Measurements from ENCODE around the gene GABBR2. TPM values are rescaled to one million over a fixed set of nuclear protein-coding genes. Genes with fewer than 3 reads are reported as not detected.

Gene GABBR2
- total and polyA plus RNA-seq, 9 of the 15 experiments (the other 6 are each of a cell fraction or from before 2014, with no cell fraction given), result 0.15 to 1.9 (median 0.32) TPM

- no peak overlapping the region for H3K4me2 ChIP-seq (ENCODE audit: insufficient read depth, low read length)
- no TSS peak for BruUV-seq (replicated peaks)
- in situ Hi-C loops (cut with MboI) (no loop called here), intact Hi-C loops (cut with micrococcal nuclease) (loop anchor here (2.0 to 5.0 kb wide), 2 partner anchors 49 to 158 kb away; no protein-coding TSS in a partner anchor)
- no peak overlapping the region for H3K9ac ChIP-seq (ENCODE audit: insufficient read depth in 1 of 2, low read depth in 2 of 2, low read length in 2 of 2)
- DNase-seq (ENCODE audit: extremely low read depth in 1 of 4, low spot score in 3 of 4) (no peak), FAIRE-seq (no peak), ATAC-seq (no peak)
- H3K4me1 ChIP-seq (replicated peaks in 1 of 2; ENCODE audit: control insufficient read depth in 2 of 2, insufficient read depth in 2 of 2, low read length in 2 of 2), result peaks cover 15 to 19% of the 10 kb centered on the region in 2 experiments
- H3K9me1 ChIP-seq (ENCODE audit: control insufficient read depth, insufficient read depth, low read length), result no peaks in the 10 kb centered on the region
- no peak overlapping the region for H3K4me3 ChIP-seq
- H3K36me3 ChIP-seq (ENCODE audit: control insufficient read depth, insufficient read depth, low read length), result no peaks in the 10 kb centered on the region
- H4K20me1 ChIP-seq (replicated peaks; ENCODE audit: control insufficient read depth, insufficient read depth, low read length), result no peaks in the 10 kb centered on the region
- WGBS (ENCODE audit: insufficient coverage, low coverage, missing lambda C conversion rate), result 67% methylated on average over 1 of the region's 1 CpG
- H3K9me3 ChIP-seq (replicated peaks; ENCODE audit: control insufficient read depth, insufficient read depth, low read depth, low read length), result peaks cover 20% of the 10 kb centered on the region
- H3K27me3 ChIP-seq (ENCODE audit: control insufficient read depth in 2 of 2, insufficient read depth in 2 of 2, low read length in 2 of 2), result no peaks in the 10 kb centered on the region
- no peak overlapping the region for H3K27ac ChIP-seq (ENCODE audit: extremely low read depth, low read depth, low read length)
- no peaks in the 10 kb centered on the region for H3K79me2 ChIP-seq (ENCODE audit: control insufficient read depth, insufficient read depth, low read length)
- POLR2A ChIA-PET, result interaction anchor here (1.1 kb wide), 1 partner anchor 21 kb away, joined by 3 read pairs; no protein-coding TSS in a partner anchor
- no peak for TF ChIP-seq HCFC1 (IDR thresholded peaks at IDR 0.05; ENCODE audit: low read depth, low read length)
- TF ChIP-seq LCOR (CRISPR knock-in tag; IDR thresholded peaks at IDR 0.05), result no peak
- TF ChIP-seq HNRNPH1 (optimal IDR thresholded peaks at IDR 0.05; ENCODE audit: low read depth, low read length), result no peak
- TF ChIP-seq ATF2 (CRISPR knock-in tag; IDR thresholded peaks at IDR 0.05), result no peak
- TF ChIP-seq ESRRB (CRISPR knock-in tag; IDR thresholded peaks at IDR 0.05; ENCODE audit: borderline replicate concordance), result no peak
- TF ChIP-seq SUPT5H (IDR thresholded peaks at IDR 0.05), result no peak
- TF ChIP-seq SP1 (CRISPR knock-in tag; IDR thresholded peaks at IDR 0.05), result no peak
- TF ChIP-seq CREM (IDR thresholded peaks at IDR 0.05; ENCODE audit: low read depth), result no peak
- no peak for TF ChIP-seq ZNF644 (tag; IDR thresholded peaks at IDR 0.05; ENCODE audit: low read depth)
- TF ChIP-seq KHSRP (IDR thresholded peaks at IDR 0.05), result no peak
- no peak for TF ChIP-seq ZNF696 (CRISPR knock-in tag; conservative IDR thresholded peaks at IDR 0.05)
- TF ChIP-seq ZFP1 (CRISPR knock-in tag; IDR thresholded peaks at IDR 0.05), result no peak
- TF ChIP-seq FOXK1 (CRISPR knock-in tag; IDR thresholded peaks at IDR 0.05; ENCODE audit: borderline replicate concordance), result no peak
- TF ChIP-seq BRF1 (IDR thresholded peaks at IDR 0.05; ENCODE audit: borderline replicate concordance, extremely low read depth, insufficient read length), result no peak
- no peak for TF ChIP-seq FOSL1 (tag; conservative IDR thresholded peaks at IDR 0.05)
- TF ChIP-seq CHD4 (IDR thresholded peaks at IDR 0.05; ENCODE audit: insufficient read depth, insufficient replicate concordance, low read depth, low read length, poor library complexity, severe bottlenecking), result no peak
- TF ChIP-seq CBFA2T2 (conservative IDR thresholded peaks at IDR 0.05), result no peak
- TF ChIP-seq E2F3 (CRISPR knock-in tag; IDR thresholded peaks at IDR 0.05), result no peak
- no peak for TF ChIP-seq NFYB (IDR thresholded peaks at IDR 0.05; ENCODE audit: extremely low read depth, insufficient read length)
- no peak for TF ChIP-seq NELFE (IDR thresholded peaks at IDR 0.05; ENCODE audit: insufficient read depth, insufficient read length)
- CTCF ChIA-PET (ENCODE audit: low intra/inter-chr PET ratio), result interaction anchor here (0.6 kb wide), 1 partner anchor 1049 kb away, joined by 3 read pairs; no protein-coding TSS in a partner anchor
- no peak overlapping the region for H2AFZ ChIP-seq (ENCODE audit: low read depth, low read length)
Observed at GRCh38 chr9:98365781-98366180, 343.0 kb downstream of the GABBR2 start.

All from K562 (cell line).